IMR-90 (cell line): ENCODE results near the gene ZFR.

Source experiments
- CEBPB ChIP-seq: IDR thresholded peaks from 2 replicates; pipeline ENCODE4 v1.6.1; 2012; ENCODE audit warnings: low read depth, low read length, improper control_type of control experiment
- FOS ChIP-seq: fragments of 150-350 bp; IDR thresholded peaks from 2 replicates; pipeline ENCODE4 v1.6.1; 2016; ENCODE audit warnings: low read depth, low read length
- MAFK ChIP-seq: IDR thresholded peaks from 2 replicates; pipeline ENCODE4 v1.6.1; 2012; ENCODE audit warnings: low read depth, low read length, improper control_type of control experiment
- MAZ ChIP-seq: IDR thresholded peaks from 2 replicates; pipeline ENCODE4 v1.6.1; 2012; ENCODE audit warnings: low read depth, mild to moderate bottlenecking, low read length, improper control_type of control experiment, moderate library complexity, borderline replicate concordance
- NFE2L2 ChIP-seq: fragments of 150-350 bp; IDR thresholded peaks from 2 replicates; pipeline ENCODE4 v1.6.1; 2016; ENCODE audit warnings: low read depth, mild to moderate bottlenecking, low read length
- POLR2A ChIP-seq: IDR thresholded peaks from 2 replicates; pipeline ENCODE4 v1.6.1; 2012; ENCODE audit warnings: mild to moderate bottlenecking, low read depth, low read length
- RAD21 ChIP-seq: IDR thresholded peaks from 2 replicates; pipeline ENCODE4 v1.6.1; 2012; ENCODE audit warnings: low read length, improper control_type of control experiment
- TF ChIP-seq, protein P1 (sequence below): conservative IDR thresholded peaks from 2 replicates; pipeline ENCODE4 v1.5.1; 2012; ENCODE audit warnings: mild to moderate bottlenecking, low read depth, low read length, improper control_type of control experiment
- TF ChIP-seq, protein P2 (sequence below): fragments of 150-350 bp; IDR thresholded peaks from 2 replicates; pipeline ENCODE4 v1.6.1; 2017; ENCODE audit warnings: mild to moderate bottlenecking, antibody characterized with exemption, low read length, low read depth

DNA sequence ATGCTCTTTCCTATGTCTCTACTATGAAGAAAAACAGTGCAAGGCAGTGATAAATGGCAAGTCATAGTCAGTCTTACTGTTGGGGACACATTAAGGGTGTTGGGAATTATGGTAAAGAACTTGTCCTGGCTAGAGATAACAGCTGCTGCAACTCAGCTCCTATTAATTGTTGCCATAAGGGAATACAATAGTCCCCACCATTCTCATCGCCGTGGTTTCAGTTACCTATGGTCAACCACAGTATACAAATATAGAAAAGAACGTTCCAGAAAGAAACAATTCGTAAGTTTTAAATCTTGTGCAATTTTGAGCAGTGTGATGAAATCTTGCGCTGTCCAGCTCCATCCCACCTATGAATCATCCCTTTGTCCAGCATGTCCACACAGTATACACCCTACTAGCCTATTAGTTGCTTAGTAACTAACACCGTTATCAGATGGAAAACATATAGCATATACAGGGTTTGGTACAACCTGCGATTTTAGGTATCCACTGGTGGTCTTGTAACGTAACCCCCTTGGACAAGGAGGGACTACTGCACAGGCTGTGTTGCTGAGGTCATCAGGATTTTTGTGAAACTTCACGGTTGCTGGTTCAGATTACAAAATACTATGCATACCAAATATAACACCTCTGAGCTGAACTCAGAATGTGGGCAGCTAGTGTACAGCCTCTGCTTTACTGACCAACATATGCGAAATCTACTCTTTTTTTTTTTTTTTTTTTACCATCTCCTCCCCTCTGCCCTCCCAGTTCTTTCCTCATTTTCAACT, 53.5 kb downstream of the ZFR start:
- TF ChIP-seq POLR2A = no peak
- no peak for TF ChIP-seq NFE2L2
- TF ChIP-seq, protein P1, sequence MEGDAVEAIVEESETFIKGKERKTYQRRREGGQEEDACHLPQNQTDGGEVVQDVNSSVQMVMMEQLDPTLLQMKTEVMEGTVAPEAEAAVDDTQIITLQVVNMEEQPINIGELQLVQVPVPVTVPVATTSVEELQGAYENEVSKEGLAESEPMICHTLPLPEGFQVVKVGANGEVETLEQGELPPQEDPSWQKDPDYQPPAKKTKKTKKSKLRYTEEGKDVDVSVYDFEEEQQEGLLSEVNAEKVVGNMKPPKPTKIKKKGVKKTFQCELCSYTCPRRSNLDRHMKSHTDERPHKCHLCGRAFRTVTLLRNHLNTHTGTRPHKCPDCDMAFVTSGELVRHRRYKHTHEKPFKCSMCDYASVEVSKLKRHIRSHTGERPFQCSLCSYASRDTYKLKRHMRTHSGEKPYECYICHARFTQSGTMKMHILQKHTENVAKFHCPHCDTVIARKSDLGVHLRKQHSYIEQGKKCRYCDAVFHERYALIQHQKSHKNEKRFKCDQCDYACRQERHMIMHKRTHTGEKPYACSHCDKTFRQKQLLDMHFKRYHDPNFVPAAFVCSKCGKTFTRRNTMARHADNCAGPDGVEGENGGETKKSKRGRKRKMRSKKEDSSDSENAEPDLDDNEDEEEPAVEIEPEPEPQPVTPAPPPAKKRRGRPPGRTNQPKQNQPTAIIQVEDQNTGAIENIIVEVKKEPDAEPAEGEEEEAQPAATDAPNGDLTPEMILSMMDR = no peak
- TF ChIP-seq MAFK = no peak
- TF ChIP-seq RAD21 = no peak
- TF ChIP-seq, protein P2, sequence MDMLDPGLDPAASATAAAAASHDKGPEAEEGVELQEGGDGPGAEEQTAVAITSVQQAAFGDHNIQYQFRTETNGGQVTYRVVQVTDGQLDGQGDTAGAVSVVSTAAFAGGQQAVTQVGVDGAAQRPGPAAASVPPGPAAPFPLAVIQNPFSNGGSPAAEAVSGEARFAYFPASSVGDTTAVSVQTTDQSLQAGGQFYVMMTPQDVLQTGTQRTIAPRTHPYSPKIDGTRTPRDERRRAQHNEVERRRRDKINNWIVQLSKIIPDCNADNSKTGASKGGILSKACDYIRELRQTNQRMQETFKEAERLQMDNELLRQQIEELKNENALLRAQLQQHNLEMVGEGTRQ = no peak
- TF ChIP-seq FOS = peak; percentile 83
- peak; percentile 100 for TF ChIP-seq CEBPB
- TF ChIP-seq MAZ = no peak
